CD4-positive, alpha-beta T cell treated with Interleukin-10 for 1 hour (primary cell): Measurements from ENCODE around the gene RABAC1.

Source experiments
- DNase-seq: peaks from one replicate; pipeline ENCODE4 v3.0.0-alpha.2; 2020

Gene RABAC1

GRCh38 chr19:41913538-41914423, 45.3 kb downstream of the RABAC1 start:
- no peak for DNase-seq

DNA sequence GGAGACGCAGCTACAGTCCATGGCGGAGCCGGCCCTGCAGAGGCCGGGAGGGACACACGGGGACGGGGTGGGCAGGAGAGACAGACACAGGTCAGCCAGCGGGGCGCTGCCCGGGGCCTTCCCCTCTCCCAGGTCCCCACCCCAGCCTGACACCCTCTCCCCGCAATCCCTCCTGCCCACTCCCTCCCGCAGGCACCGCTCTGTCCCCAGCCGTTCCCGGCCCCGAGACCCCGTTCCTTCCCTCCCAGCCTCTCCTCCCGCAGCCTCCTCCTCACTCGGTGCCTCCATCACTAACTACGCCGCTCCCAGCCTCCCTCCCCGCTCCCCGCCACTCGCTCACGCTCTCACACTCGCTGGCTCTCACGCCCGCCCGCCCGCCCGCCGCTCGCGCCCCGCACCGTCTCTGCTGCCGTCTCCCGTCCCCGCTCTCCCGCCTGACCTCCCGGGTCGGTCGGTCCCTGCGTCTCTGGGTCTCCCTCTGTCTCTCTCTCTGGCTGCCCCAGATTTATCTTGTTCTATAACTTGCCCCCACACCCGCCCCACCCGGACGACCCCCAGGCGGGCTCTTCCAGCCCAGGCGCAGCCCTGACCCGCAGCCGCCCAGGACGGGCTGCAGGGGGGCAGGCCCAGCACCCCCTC, 46.1 kb downstream of the RABAC1 start:
- DNase-seq, result no peak

DNA sequence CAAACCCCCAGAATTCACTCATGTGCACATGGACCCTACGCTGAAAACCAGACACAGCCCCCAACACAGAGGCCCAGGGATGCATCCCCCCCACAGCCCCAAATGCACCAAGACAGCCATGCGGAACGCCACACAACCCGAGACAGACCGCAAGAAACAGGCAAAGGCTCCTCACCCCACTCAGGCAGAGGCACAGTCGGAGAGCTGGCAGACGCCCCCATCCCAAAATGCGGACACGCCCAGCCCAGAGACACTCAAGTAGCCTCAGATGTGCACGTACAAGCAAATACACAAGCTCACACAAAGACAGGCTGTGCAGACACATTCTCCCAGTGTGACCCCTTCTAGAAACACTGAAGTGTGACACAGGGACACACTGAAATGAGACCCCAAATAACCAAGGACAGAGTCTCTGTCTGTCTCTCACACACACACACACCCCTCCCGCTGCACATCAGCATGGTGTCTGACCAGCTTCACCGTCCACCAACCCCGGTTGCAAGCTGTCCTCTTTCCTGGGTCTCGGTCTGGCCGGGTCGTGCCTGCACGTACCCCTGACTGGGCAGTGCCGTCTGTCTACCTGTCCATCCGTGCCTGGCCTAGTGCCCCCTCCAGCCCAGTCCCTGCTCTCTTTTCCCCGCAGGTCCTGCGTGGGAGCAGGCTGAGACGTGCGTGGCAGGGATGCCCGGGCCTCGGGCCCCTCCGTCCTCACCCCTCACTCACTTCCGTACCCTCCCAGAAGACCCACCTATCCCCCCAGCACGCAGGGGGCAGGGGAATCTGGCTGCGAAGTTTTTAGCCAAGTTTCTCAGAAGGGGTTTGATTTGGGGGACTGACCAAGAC, 47.0 kb downstream of the RABAC1 start:
- DNase-seq, result no peak

DNA sequence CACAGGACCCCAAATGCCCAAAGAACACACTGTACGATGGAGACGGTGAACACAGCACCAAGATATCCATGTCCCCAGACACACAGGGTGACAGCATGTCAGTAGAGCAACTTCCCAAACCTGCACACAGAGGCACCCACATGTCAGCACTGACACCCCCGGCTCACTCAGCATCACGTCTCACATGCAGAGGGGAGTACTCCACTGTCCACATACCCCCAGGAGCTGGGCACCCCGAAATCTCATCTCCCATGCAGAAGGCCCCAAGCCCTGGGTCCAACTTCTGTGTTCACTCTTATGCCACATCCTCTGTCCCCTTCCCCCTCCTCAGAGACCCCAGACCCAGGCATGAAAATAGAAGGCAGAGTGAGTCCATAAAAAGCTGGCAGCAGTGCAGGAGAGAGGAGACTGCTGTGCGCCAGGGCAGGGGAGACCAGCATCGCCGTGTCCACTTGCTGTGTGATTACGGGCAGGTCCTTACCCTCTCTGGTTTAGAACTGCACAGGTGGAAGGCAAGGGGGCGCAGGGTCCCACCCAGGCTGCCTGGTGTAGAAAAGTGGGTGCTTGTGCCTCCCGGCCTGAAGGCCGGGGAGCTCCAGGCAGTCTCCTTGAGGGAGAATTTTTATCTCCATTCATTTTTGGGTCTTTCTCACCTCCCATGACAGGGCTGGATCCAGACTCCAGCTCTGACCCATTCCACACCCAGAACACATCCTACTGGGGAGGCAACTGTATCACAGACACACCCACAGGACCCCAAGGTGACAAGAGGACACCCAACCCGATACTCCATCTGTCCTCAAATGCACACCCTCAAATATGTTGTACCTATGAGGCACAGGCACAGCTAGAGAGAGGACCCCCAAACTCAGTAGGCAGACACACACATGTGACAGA, 47.9 kb downstream of the RABAC1 start:
- no peak for DNase-seq

DNA sequence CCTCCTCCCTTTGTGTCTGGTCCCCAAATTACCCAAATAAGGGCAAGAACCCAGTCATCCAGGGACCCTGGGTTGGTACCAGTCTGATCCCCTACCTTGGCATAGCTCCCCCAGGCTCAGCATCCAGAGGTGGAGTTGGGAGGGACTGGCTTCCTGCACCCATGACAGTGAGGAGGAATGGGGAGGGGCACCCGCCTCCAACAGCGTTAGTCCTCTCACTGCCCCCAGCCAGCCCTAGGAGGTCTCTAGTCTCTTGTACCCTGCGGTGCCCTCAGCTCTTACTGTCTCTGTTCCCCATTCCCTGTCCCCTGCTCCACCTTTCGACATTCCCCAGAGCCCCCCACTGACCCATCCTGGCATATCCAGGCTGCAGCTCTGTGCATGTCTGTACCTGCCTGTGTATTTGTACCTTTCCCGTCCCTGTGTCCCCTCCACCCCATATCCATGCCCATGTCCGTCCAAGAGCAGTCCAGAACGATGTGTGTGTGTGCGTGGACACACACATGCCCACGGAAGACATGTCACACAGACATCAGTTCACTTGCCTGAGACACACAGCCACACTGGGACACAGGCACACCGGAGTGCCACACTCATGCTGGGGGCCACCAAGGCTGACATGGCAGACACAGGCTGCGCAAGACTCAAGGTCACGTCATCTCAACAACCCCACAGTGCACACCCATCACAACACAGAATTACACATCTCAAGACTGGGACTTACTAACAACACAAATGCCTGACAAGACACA, 48.7 kb downstream of the RABAC1 start:
- no peak for DNase-seq

DNA sequence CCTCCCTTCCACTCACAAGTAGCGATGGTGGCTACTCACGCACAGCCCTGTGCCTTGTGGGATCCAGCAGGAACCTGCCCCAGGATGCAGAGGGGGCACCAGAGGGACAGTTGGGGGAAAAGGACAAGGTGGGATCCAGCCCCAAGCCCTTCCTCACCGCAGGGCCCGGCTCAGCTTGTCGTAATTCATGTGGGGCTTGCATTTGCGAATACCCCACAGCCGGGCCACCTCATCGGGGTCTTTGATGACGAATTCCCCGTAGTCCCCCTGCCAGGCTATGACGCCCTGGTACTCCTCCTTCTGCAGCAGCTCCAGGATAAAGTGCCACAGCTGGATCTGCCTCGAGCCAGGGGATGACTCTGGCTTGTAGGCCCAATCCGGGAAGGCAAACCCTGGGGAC, 49.4 kb downstream of the RABAC1 start:
- DNase-seq, result no peak

GRCh38 chr19:41908724-41909464, 50.2 kb downstream of the RABAC1 start:
- DNase-seq, result no peak

GRCh38 chr19:41907994-41908615, 51.0 kb downstream of the RABAC1 start:
- no peak for DNase-seq

GRCh38 chr19:41906916-41907680, 52.0 kb downstream of the RABAC1 start:
- DNase-seq, result no peak
